Progenitor cell of endocrine pancreas (in vitro differentiated cells): ENCODE measurements around the gene TDRD10. TPM values are rescaled to one million over a fixed set of nuclear protein-coding genes. Genes with fewer than 3 reads are reported as not detected.

ENCODE experiments used
- DNase-seq: peaks from one replicate; pipeline ENCODE4 v3.0.0; 2021; ENCODE audit warnings: low spot score; ENCODE audit not compliant: unreplicated experiment
- H3K27ac Mint-ChIP-seq: 2 replicates; pipeline ENCODE4 v1.8.0; 2021; ENCODE audit warnings: mild to moderate bottlenecking, moderate library complexity, mixed read lengths
- H3K27me3 Mint-ChIP-seq: 2 replicates; pipeline ENCODE4 v1.8.0; 2021; ENCODE audit warnings: mixed read lengths
- H3K36me3 Mint-ChIP-seq: 2 replicates; pipeline ENCODE4 v1.8.0; 2022; ENCODE audit warnings: mixed read lengths; ENCODE audit not compliant: insufficient read depth
- H3K4me1 Mint-ChIP-seq: 2 replicates; pipeline ENCODE4 v1.8.0; 2021; ENCODE audit warnings: low read depth, mixed read lengths
- H3K4me3 Mint-ChIP-seq: 2 replicates; pipeline ENCODE4 v1.8.0; 2021; ENCODE audit warnings: low read depth, mild to moderate bottlenecking, moderate library complexity, mixed read lengths
- H3K9me3 Mint-ChIP-seq: 2 replicates; pipeline ENCODE4 v1.8.0; 2021; ENCODE audit warnings: low read depth, mixed read lengths
- total RNA-seq: library from RNA; stranded (reverse); gene quantifications from 2 replicates; pipeline ENCODE4 v1.2.1, GENCODE V29; 2021
- TF ChIP-seq, protein P1 (sequence below): fragments of 200-600 bp; sonication (generic); IDR thresholded peaks from one replicate; pipeline ENCODE4 v1.5.0; 2021; ENCODE audit warnings: antibody characterized with exemption, mild to moderate bottlenecking; ENCODE audit not compliant: unreplicated experiment

The TDRD10 gene
- total RNA-seq, 1 donor from 2014 or later, result not detected

DNA sequence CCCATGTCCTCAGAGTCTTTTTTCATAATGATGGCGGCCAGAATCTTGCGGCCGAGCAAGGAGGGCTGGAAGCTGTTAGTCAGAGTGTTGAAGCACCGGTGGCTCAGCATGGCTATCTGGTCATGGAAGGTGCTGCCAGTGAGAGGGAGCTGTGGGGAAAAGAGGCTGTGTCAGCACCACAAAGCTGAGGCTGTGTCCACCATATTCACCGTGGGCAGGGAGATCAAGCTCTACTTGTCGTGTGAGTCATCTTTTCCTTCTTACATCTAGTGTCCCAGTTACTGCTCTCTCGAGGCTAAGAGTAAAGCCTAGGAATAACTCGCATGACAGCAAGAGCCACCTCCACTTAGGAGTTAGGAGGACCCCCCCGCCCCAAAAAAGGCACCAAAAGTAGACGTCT, 87.8 kb downstream of the TDRD10 start:
- TF ChIP-seq, protein P1, sequence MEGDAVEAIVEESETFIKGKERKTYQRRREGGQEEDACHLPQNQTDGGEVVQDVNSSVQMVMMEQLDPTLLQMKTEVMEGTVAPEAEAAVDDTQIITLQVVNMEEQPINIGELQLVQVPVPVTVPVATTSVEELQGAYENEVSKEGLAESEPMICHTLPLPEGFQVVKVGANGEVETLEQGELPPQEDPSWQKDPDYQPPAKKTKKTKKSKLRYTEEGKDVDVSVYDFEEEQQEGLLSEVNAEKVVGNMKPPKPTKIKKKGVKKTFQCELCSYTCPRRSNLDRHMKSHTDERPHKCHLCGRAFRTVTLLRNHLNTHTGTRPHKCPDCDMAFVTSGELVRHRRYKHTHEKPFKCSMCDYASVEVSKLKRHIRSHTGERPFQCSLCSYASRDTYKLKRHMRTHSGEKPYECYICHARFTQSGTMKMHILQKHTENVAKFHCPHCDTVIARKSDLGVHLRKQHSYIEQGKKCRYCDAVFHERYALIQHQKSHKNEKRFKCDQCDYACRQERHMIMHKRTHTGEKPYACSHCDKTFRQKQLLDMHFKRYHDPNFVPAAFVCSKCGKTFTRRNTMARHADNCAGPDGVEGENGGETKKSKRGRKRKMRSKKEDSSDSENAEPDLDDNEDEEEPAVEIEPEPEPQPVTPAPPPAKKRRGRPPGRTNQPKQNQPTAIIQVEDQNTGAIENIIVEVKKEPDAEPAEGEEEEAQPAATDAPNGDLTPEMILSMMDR, result no peak
- peaks cover 36% of the 10 kb centered on the region for H3K36me3 Mint-ChIP-seq
- no peak overlapping the region for H3K4me3 Mint-ChIP-seq
- no peaks in the 10 kb centered on the region for H3K27me3 Mint-ChIP-seq
- DNase-seq, result no peak
- no peaks in the 10 kb centered on the region for H3K4me1 Mint-ChIP-seq
- no peaks in the 10 kb centered on the region for H3K9me3 Mint-ChIP-seq
- H3K27ac Mint-ChIP-seq, result no peak overlapping the region

DNA sequence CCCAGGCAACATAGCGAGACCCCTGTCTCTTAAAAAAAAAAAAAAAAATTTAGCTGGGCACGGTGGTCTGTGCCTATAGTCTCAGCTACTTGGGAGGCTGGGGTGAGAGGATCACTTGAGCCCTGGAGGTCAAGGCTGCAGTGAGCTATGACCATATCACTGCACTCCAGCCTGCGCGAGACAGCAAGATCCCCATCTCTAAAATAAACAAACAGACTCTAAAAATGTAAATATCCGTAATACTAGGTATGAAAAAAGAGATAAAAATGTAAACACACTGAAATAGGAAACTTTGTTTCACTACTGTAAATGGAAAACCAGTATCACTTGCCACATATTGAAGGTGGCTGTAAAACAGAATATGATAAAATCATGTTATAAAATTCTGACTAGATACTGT, 88.7 kb downstream of the TDRD10 start:
- no peaks in the 10 kb centered on the region for H3K27me3 Mint-ChIP-seq
- peaks cover 32% of the 10 kb centered on the region for H3K36me3 Mint-ChIP-seq
- TF ChIP-seq, protein P1, result no peak
- H3K27ac Mint-ChIP-seq, result no peak overlapping the region
- no peaks in the 10 kb centered on the region for H3K4me1 Mint-ChIP-seq
- no peak overlapping the region for H3K4me3 Mint-ChIP-seq
- H3K9me3 Mint-ChIP-seq, result no peaks in the 10 kb centered on the region
- DNase-seq, result no peak

DNA sequence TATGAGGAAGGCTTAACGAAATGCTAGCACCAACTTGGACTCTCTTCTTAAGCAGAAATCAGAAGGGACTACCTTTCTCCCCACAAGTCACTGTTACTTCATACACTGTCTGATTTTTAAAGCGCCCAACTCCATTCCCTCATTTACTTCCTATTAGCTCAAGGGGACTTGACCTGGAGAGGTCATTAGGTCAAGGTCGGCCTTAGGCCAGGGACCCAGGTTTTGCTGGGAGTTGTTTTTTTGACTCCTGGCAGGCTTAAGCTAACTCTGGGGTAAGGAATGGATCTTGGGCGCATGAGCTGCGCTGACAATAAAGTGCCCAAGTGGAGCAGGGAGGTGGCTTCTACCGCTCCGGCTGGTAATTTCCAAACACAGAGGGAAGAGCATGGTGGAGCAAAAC, 89.2 kb downstream of the TDRD10 start:
- DNase-seq, result no peak
- Mint-ChIP-seq H3K9me3 (no peaks in the 10 kb centered on the region), H3K36me3 (peaks cover 32% of the 10 kb centered on the region), H3K27me3 (no peaks in the 10 kb centered on the region), H3K27ac (no peak overlapping the region), H3K4me3 (no peak overlapping the region), H3K4me1 (no peaks in the 10 kb centered on the region)
- TF ChIP-seq, protein P1, result no peak

DNA sequence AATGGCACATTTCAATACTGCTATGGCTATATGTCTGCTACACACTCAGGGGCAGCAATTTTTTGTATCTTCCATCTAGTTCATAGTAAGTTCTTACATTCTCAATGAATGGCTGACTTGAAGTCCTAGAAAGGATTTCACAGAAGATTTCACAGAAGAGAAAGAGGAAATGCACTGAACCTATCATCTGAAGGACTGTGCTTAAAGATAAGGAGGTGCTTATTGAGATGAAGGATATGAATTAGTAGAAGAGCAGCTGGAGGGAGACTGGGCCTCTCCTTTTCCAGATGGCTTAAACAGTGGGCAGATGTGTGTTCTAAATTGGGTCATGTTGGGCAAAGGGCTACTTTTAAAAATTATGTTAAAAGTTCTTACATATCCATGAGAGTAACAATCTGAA, 91.4 kb downstream of the TDRD10 start:
- Mint-ChIP-seq H3K27me3 (no peaks in the 10 kb centered on the region), H3K36me3 (peaks cover 23% of the 10 kb centered on the region), H3K9me3 (no peaks in the 10 kb centered on the region), H3K4me3 (no peak overlapping the region), H3K27ac (no peak overlapping the region), H3K4me1 (no peaks in the 10 kb centered on the region)
- TF ChIP-seq, protein P1, result no peak
- DNase-seq, result no peak

DNA sequence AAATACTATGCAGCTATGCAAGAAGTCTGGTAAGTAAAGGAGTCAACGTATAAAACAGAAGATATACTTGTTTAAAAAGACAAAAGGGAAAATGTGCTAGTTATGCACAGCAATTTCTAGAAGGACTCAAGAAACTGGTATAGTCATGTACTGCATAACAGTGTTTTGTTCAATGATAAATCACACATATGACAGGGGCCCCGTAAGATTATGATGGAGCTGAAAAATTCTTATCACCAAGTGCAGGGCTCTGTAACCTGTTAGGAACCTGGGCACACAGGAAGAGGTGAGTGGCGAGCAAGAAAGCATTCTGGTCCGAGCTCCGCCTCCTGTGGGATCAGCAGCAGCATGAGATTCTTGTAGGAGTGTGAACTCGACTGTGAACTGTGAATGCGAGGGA, 92.8 kb downstream of the TDRD10 start:
- H3K27ac Mint-ChIP-seq, result no peak overlapping the region
- peaks cover 17% of the 10 kb centered on the region for H3K36me3 Mint-ChIP-seq
- no peaks in the 10 kb centered on the region for H3K9me3 Mint-ChIP-seq
- TF ChIP-seq, protein P1, result no peak
- H3K4me3 Mint-ChIP-seq, result no peak overlapping the region
- no peaks in the 10 kb centered on the region for H3K27me3 Mint-ChIP-seq
- no peak for DNase-seq
- no peaks in the 10 kb centered on the region for H3K4me1 Mint-ChIP-seq
